ENCODE measurements around the gene SZT2.

DNA sequence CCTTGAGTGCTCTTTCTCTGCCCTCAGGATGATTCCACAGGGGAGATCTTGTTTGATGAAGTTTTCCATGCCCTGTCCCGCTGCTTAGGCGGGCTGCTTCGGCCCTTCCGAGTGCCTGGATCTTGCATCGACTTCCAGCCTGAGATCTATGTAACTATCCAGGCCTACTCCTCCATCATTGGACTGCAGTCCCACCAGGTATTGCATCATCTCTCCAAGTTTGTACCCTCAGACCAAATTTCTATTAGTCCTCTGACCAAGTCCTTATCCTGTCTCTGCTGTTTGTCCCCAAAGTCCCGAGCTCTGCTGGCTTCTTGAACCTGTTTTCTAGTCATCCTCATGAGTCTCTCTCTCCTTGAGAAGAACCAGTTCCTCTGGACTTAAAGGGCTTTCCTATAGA is 14.7 kb downstream of the SZT2 start:
- TF ChIP-seq, protein P1, sequence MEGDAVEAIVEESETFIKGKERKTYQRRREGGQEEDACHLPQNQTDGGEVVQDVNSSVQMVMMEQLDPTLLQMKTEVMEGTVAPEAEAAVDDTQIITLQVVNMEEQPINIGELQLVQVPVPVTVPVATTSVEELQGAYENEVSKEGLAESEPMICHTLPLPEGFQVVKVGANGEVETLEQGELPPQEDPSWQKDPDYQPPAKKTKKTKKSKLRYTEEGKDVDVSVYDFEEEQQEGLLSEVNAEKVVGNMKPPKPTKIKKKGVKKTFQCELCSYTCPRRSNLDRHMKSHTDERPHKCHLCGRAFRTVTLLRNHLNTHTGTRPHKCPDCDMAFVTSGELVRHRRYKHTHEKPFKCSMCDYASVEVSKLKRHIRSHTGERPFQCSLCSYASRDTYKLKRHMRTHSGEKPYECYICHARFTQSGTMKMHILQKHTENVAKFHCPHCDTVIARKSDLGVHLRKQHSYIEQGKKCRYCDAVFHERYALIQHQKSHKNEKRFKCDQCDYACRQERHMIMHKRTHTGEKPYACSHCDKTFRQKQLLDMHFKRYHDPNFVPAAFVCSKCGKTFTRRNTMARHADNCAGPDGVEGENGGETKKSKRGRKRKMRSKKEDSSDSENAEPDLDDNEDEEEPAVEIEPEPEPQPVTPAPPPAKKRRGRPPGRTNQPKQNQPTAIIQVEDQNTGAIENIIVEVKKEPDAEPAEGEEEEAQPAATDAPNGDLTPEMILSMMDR (IDR thresholded peaks at IDR 0.05; ENCODE audit: borderline replicate concordance, extremely low read depth, low read length, poor library complexity, severe bottlenecking), result no peak
- no peak for TF ChIP-seq EZH2 (IDR thresholded peaks at IDR 0.05; ENCODE audit: borderline replicate concordance, low read depth, low read length, severe bottlenecking)
